Tibial nerve (tissue), 3 donors: ENCODE results near the gene TUBB8.

Experiments
- POLR2A ChIP-seq, 2 donors: fragments of 450-650 bp; IDR thresholded peaks; one replicate each; pipeline ENCODE4 v1.6.1; 2017; ENCODE audit warnings: antibody characterized with exemption in 2 of 2, mild to moderate bottlenecking in 2 of 2, moderate library complexity in 2 of 2
- TF ChIP-seq, protein P1 (sequence below), 5 experiments: fragments of 200-600 bp in 3 of 5; fragments of 450-650 bp in 2 of 5; sonication (generic) in 3 of 5; IDR thresholded peaks; one replicate each; pipeline ENCODE4 v1.5.1; 2016 to 2019; ENCODE audit warnings: antibody characterized with exemption in 5 of 5, mild to moderate bottlenecking in 3 of 5, moderate library complexity in 2 of 5

DNA sequence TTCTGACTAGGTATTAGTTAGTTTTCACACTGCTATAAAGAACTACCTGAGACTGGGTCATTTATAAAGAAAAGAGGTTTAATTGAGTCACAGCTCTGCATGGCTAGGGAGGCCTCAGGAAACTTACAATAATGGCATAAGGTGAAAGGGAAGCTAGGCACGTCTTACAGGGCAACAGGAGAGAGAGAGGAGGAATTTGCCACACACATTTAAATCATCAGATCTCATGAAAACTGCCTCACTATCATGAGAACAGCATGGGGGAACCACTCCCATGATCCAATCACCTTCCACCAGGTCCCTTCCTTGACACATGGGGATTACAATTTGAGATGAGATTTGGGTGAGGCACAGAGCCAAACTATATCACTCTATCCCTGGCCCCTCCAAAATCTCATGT is 45.5 kb upstream of the TUBB8 start:
- TF ChIP-seq, protein P1, sequence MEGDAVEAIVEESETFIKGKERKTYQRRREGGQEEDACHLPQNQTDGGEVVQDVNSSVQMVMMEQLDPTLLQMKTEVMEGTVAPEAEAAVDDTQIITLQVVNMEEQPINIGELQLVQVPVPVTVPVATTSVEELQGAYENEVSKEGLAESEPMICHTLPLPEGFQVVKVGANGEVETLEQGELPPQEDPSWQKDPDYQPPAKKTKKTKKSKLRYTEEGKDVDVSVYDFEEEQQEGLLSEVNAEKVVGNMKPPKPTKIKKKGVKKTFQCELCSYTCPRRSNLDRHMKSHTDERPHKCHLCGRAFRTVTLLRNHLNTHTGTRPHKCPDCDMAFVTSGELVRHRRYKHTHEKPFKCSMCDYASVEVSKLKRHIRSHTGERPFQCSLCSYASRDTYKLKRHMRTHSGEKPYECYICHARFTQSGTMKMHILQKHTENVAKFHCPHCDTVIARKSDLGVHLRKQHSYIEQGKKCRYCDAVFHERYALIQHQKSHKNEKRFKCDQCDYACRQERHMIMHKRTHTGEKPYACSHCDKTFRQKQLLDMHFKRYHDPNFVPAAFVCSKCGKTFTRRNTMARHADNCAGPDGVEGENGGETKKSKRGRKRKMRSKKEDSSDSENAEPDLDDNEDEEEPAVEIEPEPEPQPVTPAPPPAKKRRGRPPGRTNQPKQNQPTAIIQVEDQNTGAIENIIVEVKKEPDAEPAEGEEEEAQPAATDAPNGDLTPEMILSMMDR (IDR thresholded peaks at IDR 0.05) = no peak
- TF ChIP-seq POLR2A (IDR thresholded peaks at IDR 0.05) = no peak
